Measurements from ENCODE around the gene BANF1. TPM values are rescaled to one million over a fixed set of nuclear protein-coding genes. Genes with fewer than 3 reads are reported as not detected.

Gene BANF1
- total and polyA plus RNA-seq, 9 of the 15 experiments (the other 6 are each of a cell fraction or from before 2014, with no cell fraction given): 108 to 651 (median 263) TPM

DNA sequence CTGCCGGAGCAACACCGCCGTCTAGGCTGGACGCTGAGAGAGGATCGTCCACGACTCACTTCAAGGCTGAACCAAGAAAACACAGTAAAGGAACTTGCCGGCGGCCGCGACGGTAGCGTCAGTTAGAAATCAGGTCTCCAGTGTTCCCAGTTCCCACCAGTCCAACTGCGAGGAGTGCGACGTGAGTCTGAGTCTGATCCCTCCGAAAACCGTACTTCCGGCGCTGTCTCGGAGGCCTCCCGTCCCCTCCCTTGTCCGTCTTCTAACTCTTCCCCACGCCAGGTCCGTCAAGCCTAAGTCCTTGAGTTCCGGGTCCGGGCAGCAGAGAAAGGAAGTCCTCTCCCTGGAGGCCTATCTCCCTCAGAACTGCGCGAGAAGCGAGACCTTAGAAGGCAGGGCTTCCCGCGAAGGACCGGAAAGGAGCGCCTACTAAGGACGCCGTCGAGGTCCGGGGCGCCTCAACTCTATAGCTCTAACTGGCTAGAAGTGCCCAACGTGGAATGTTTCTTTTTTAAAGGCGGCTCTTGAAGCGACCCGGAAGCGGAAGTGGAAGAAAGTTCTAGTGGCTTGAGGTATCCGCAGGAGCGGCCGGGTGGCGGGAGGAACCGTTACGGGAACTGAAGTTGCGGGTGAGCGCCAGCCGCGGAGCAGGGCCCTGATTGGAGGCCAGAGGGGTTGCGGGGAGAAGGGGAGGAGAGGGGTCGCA lies at the start of gene BANF1, which contains the start of gene EIF1AD (continued):
- TF ChIP-seq USF2 (CRISPR knock-in tag; IDR thresholded peaks at IDR 0.05): no peak
- no peak for TF ChIP-seq FOXK1 (CRISPR knock-in tag; IDR thresholded peaks at IDR 0.05; ENCODE audit: borderline replicate concordance)
- TF ChIP-seq RBFOX2 (IDR thresholded peaks at IDR 0.05; ENCODE audit: low read depth, low read length): peak; percentile 87
- TF ChIP-seq, protein P1, sequence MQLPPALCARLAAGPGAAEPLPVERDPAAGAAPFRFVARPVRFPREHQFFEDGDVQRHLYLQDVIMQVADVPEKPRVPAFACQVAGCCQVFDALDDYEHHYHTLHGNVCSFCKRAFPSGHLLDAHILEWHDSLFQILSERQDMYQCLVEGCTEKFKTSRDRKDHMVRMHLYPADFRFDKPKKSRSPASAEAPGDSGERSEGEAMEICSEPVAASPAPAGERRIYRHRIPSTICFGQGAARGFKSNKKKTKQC (CRISPR knock-in tag; IDR thresholded peaks at IDR 0.05): no peak; the same call in 1 of the 2 replicates
- no peak for TF ChIP-seq NFE2 (IDR thresholded peaks at IDR 0.05; ENCODE audit: low read depth)
- TF ChIP-seq HOXB6 (CRISPR knock-in tag; IDR thresholded peaks at IDR 0.05; ENCODE audit: borderline replicate concordance): no peak
- TF ChIP-seq TEAD4 (IDR thresholded peaks at IDR 0.05; ENCODE audit: low read length): peak; percentile 64; the same call in 1 of the 2 replicates
- no peak for TF ChIP-seq TEAD4 (CRISPR knock-in tag; IDR thresholded peaks at IDR 0.05; ENCODE audit: borderline replicate concordance)
- 0 out of 2 replicates have a peak, but pooled peaks have one; percentile 16 for TF ChIP-seq NFXL1 (CRISPR knock-in tag; IDR thresholded peaks at IDR 0.05)
- TF ChIP-seq CREB1 (IDR thresholded peaks at IDR 0.05): peak; percentile 79
- peak; percentile 81 for TF ChIP-seq CREB1 (CRISPR knock-in tag; IDR thresholded peaks at IDR 0.05)
- peak; percentile 85 for TF ChIP-seq ZBTB2 (IDR thresholded peaks at IDR 0.05)
- peak; percentile 65 for TF ChIP-seq FOXM1 (IDR thresholded peaks at IDR 0.05; ENCODE audit: low read depth)
- TF ChIP-seq FOXM1 (CRISPR knock-in tag; IDR thresholded peaks at IDR 0.05; ENCODE audit: low read depth): peak; percentile 85; the same call in 1 of the 2 replicates
- no peak for TF ChIP-seq ZNF3 (CRISPR knock-in tag; IDR thresholded peaks at IDR 0.05)
- no peak for TF ChIP-seq ZNF444 (CRISPR knock-in tag; IDR thresholded peaks at IDR 0.05)
- TF ChIP-seq ELF2 (CRISPR knock-in tag; IDR thresholded peaks at IDR 0.05): peak; percentile 93
- no peak for TF ChIP-seq E2F4 (CRISPR knock-in tag; IDR thresholded peaks at IDR 0.05; ENCODE audit: low read depth)
- TF ChIP-seq OTX1 (CRISPR knock-in tag; IDR thresholded peaks at IDR 0.05): peak; percentile 84; the same call in 1 of the 2 replicates
- peak; percentile 55 for TF ChIP-seq BHLHE40 (IDR thresholded peaks at IDR 0.05; ENCODE audit: low read length)
- TF ChIP-seq SRSF7 (optimal IDR thresholded peaks at IDR 0.05; ENCODE audit: low read depth, low read length): no peak
- TF ChIP-seq HDAC8 (tag; IDR thresholded peaks at IDR 0.05): no peak
- no peak for TF ChIP-seq ZNF121 (CRISPR knock-in tag; conservative IDR thresholded peaks at IDR 0.05)
- TF ChIP-seq FOXA1 (IDR thresholded peaks at IDR 0.05; ENCODE audit: borderline replicate concordance): no peak
- TF ChIP-seq ZNF445 (CRISPR knock-in tag; IDR thresholded peaks at IDR 0.05; ENCODE audit: low read depth): no peak; the same call in 1 of the 2 replicates
